ENCODE measurements around the gene TARBP1. TPM values are rescaled to one million over a fixed set of nuclear protein-coding genes. Genes with fewer than 3 reads are reported as not detected.

Gene TARBP1, protein sequence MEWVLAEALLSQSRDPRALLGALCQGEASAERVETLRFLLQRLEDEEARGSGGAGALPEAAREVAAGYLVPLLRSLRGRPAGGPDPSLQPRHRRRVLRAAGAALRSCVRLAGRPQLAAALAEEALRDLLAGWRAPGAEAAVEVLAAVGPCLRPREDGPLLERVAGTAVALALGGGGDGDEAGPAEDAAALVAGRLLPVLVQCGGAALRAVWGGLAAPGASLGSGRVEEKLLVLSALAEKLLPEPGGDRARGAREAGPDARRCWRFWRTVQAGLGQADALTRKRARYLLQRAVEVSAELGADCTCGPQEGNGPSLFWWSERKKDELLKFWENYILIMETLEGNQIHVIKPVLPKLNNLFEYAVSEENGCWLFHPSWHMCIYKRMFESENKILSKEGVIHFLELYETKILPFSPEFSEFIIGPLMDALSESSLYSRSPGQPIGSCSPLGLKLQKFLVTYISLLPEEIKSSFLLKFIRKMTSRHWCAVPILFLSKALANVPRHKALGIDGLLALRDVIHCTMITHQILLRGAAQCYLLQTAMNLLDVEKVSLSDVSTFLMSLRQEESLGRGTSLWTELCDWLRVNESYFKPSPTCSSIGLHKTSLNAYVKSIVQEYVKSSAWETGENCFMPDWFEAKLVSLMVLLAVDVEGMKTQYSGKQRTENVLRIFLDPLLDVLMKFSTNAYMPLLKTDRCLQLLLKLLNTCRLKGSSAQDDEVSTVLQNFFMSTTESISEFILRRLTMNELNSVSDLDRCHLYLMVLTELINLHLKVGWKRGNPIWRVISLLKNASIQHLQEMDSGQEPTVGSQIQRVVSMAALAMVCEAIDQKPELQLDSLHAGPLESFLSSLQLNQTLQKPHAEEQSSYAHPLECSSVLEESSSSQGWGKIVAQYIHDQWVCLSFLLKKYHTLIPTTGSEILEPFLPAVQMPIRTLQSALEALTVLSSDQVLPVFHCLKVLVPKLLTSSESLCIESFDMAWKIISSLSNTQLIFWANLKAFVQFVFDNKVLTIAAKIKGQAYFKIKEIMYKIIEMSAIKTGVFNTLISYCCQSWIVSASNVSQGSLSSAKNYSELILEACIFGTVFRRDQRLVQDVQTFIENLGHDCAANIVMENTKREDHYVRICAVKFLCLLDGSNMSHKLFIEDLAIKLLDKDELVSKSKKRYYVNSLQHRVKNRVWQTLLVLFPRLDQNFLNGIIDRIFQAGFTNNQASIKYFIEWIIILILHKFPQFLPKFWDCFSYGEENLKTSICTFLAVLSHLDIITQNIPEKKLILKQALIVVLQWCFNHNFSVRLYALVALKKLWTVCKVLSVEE (N-terminal part only)
- total RNA-seq (ENCODE audit: unreplicated experiment) = 39.6 TPM
- long read RNA-seq, partial matches to known transcripts = 1 of 2 reads
- long read RNA-seq, other reads (novel, unspliced or antisense) = 0 of 2 reads

DNA sequence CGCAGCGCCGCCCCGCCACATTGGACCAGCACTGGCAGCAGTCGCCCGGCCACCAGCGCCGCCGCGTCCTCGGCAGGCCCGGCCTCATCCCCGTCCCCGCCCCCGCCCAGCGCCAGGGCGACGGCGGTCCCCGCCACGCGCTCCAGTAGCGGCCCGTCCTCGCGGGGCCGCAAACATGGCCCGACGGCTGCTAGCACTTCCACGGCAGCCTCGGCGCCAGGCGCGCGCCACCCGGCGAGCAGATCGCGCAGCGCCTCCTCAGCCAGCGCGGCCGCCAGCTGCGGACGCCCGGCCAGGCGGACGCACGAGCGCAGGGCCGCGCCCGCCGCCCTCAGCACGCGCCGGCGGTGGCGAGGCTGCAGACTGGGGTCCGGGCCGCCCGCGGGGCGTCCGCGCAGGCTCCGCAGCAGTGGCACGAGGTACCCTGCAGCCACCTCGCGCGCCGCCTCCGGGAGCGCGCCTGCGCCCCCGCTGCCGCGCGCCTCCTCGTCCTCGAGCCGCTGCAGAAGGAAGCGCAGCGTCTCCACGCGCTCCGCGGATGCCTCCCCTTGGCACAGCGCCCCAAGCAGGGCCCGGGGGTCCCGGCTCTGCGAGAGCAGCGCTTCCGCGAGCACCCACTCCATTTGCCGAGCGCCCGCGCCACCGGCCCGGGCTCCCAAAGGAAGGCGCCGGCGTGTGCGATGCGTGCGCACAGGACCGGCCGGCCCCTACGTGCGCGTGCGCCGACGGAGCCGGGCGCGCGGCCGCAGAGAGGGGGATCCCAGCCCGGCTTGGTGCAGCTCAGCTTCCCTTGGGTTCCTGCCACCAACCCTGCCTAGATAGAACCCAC is at the start of gene TARBP1:
TARBP1 (minus strand) TSS at position 699 of the 829 bp plus-strand sequence; CDS start at position 623, 76 bp downstream.
- peak; percentile 77 for DNase-seq (ENCODE audit: low spot score)
- H3K4me1 Mint-ChIP-seq (ENCODE audit: unreplicated experiment) = peaks cover 37% of the 10 kb centered on the region
- no peak for TF ChIP-seq CTCF (IDR thresholded peaks at IDR 0.05; ENCODE audit: unreplicated experiment)
- peak within 1 kb of the TSS; percentile 89 for H3K4me3 Mint-ChIP-seq (ENCODE audit: unreplicated experiment)
- H3K27ac Mint-ChIP-seq (ENCODE audit: unreplicated experiment) = peak within 1 kb of the TSS; percentile 26
- peaks cover 2% of the 10 kb centered on the region for H3K27me3 Mint-ChIP-seq (ENCODE audit: unreplicated experiment)
- H3K36me3 Mint-ChIP-seq (ENCODE audit: low read depth, unreplicated experiment) = peaks cover 6% of the 10 kb centered on the region
- no peaks in the 10 kb centered on the region for H3K9me3 Mint-ChIP-seq (ENCODE audit: unreplicated experiment)

DNA sequence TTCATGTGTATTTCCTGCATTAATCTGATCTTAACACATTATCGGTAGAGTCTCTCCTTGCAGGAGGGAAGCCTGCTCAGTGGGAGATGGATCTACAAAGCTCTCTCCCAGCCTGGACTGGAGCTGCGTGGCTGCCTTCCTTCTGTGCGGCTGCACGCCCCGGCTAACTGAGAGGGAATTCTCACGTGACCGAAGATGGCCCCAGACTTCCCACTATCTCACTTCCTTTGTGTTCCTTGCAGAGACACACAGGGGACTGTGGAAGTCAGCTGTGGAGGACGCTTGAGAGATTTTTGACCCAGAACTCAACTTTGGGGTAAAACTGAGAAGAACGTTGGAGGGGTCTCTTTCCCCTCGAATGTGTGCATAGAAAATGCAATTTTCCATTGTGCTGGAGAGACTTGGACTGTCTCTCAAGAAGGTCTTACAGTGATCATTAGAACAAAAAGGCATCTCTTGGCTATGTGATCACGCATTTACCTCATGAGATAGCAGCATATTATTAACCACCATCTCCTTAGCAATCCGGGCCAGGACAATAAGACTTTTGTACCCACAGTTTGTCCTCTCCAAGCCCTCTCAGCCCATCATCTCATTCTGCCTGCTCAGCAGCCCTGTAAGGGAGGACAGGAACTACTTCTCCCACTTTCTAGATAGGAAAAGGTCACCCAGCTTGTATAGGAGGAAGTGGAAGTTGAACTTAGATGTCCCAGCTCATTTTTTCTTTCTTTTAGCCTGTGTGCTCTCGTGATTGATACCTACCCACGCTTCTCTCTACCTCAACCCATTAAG is 49.3 kb upstream of the TARBP1 start:
- peaks cover 1% of the 10 kb centered on the region for H3K27me3 Mint-ChIP-seq (ENCODE audit: unreplicated experiment)
- DNase-seq (ENCODE audit: low spot score) = no peak
- no peaks in the 10 kb centered on the region for H3K9me3 Mint-ChIP-seq (ENCODE audit: unreplicated experiment)
- H3K4me1 Mint-ChIP-seq (ENCODE audit: unreplicated experiment) = peaks cover 47% of the 10 kb centered on the region
- TF ChIP-seq CTCF (IDR thresholded peaks at IDR 0.05; ENCODE audit: unreplicated experiment) = no peak
- H3K4me3 Mint-ChIP-seq (ENCODE audit: unreplicated experiment) = no peak overlapping the region
- no peaks in the 10 kb centered on the region for H3K36me3 Mint-ChIP-seq (ENCODE audit: low read depth, unreplicated experiment)
- no peak overlapping the region for H3K27ac Mint-ChIP-seq (ENCODE audit: unreplicated experiment)

GRCh38 chr1:234527346-234527745 is 48.4 kb upstream of the TARBP1 start:
- peaks cover 47% of the 10 kb centered on the region for H3K4me1 Mint-ChIP-seq (ENCODE audit: unreplicated experiment)
- no peak for TF ChIP-seq CTCF (IDR thresholded peaks at IDR 0.05; ENCODE audit: unreplicated experiment)
- no peaks in the 10 kb centered on the region for H3K9me3 Mint-ChIP-seq (ENCODE audit: unreplicated experiment)
- DNase-seq (ENCODE audit: low spot score) = no peak
- no peak overlapping the region for H3K4me3 Mint-ChIP-seq (ENCODE audit: unreplicated experiment)
- no peaks in the 10 kb centered on the region for H3K36me3 Mint-ChIP-seq (ENCODE audit: low read depth, unreplicated experiment)
- no peak overlapping the region for H3K27ac Mint-ChIP-seq (ENCODE audit: unreplicated experiment)
- H3K27me3 Mint-ChIP-seq (ENCODE audit: unreplicated experiment) = peaks cover 1% of the 10 kb centered on the region

- peaks cover 43% of the 10 kb centered on the region for H3K4me1 Mint-ChIP-seq (ENCODE audit: unreplicated experiment)
- peaks cover 1% of the 10 kb centered on the region for H3K27me3 Mint-ChIP-seq (ENCODE audit: unreplicated experiment)
- H3K27ac Mint-ChIP-seq (ENCODE audit: unreplicated experiment) = no peak overlapping the region
- DNase-seq (ENCODE audit: low spot score) = no peak
- no peaks in the 10 kb centered on the region for H3K9me3 Mint-ChIP-seq (ENCODE audit: unreplicated experiment)
- H3K36me3 Mint-ChIP-seq (ENCODE audit: low read depth, unreplicated experiment) = no peaks in the 10 kb centered on the region
- no peak overlapping the region for H3K4me3 Mint-ChIP-seq (ENCODE audit: unreplicated experiment)
- TF ChIP-seq CTCF (IDR thresholded peaks at IDR 0.05; ENCODE audit: unreplicated experiment) = no peak
Measured at GRCh38 chr1:234526922-234527321, 47.9 kb upstream of the TARBP1 start.

Data from endothelial cell (in vitro differentiated cells).